ENCODE data around the gene ST8SIA2.

The ST8SIA2 gene, protein sequence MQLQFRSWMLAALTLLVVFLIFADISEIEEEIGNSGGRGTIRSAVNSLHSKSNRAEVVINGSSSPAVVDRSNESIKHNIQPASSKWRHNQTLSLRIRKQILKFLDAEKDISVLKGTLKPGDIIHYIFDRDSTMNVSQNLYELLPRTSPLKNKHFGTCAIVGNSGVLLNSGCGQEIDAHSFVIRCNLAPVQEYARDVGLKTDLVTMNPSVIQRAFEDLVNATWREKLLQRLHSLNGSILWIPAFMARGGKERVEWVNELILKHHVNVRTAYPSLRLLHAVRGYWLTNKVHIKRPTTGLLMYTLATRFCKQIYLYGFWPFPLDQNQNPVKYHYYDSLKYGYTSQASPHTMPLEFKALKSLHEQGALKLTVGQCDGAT

GRCh38 chr15:92393071-92393979, at the start of gene ST8SIA2:
Gene ST8SIA2 (plus strand): TSS chr15:92393881. CDS start chr15:92394065, 184 bp downstream.
- DNase-seq: no peak

DNA sequence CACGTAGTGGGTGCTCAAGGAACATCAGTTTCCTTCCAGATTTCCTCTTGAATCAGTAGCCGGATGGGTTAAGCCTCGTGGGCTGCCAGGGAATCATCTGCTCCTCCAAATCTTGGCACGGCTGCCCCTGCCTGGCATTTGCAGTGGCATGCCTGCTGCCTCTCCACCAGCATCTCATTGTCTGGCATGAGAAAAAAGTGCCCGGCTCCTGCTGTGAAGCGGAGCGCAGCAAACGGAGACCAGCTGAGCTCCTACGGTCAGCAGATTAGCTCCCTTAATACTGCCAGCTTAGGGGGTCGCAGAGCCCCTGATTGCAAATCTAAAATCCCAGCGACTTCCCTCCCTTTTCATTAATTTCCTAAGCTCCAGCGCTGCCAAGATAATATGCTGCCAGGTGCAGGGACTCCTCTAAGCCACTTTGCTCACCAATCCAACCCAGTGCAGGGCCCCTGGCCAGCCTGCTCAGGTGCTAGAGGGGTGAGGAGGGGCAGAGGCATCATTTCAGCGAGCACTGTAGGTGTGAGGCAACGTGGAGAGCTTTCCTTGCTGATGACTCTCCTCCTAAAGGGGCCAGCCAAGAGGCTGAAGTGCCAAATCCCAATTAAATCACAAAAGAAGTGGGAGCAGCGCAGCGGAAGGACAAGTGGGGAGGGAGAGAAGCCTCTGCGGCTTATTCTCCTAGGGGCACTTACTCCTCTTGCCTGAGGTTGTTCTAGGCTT, 49.6 kb upstream of the ST8SIA2 start:
- no peak for DNase-seq

GRCh38 chr15:92346063-92346462, 47.6 kb upstream of the ST8SIA2 start:
- DNase-seq: no peak

- no peak for DNase-seq
These were observed 38.4 kb upstream of the ST8SIA2 start for GRCh38 chr15:92355307-92355706.

- no peak for DNase-seq
These were observed 32.2 kb upstream of the ST8SIA2 start for GRCh38 chr15:92361321-92362000.

GRCh38 chr15:92362001-92362350, 31.7 kb upstream of the ST8SIA2 start:
- no peak for DNase-seq

- no peak for DNase-seq
These were observed 28.6 kb upstream of the ST8SIA2 start for GRCh38 chr15:92365084-92365483.

GRCh38 chr15:92365906-92366305, 27.8 kb upstream of the ST8SIA2 start:
- DNase-seq: no peak

GRCh38 chr15:92366381-92366780, 27.3 kb upstream of the ST8SIA2 start:
- no peak for DNase-seq

- DNase-seq: no peak
These were observed 18.6 kb upstream of the ST8SIA2 start for GRCh38 chr15:92375057-92375456.

DNA sequence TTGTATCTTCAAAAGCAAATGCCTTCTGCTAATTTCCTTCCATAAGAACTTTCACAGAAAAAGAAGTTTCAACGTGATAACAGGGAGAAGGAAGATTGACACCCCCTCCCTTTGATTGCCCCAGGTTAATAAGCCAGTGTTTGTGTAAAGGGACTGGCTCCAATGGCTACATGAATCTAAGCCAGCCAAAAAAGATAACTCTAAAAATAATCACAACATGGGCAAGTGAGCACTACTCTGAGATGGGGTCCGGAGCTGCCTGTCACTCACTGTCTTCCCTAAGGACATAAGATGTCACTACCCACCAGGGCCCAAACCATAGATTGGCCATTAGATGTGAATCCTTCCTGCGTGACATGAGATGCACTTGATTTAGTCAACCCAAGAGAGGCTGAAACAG, 17.6 kb upstream of the ST8SIA2 start:
- DNase-seq: no peak

DNA sequence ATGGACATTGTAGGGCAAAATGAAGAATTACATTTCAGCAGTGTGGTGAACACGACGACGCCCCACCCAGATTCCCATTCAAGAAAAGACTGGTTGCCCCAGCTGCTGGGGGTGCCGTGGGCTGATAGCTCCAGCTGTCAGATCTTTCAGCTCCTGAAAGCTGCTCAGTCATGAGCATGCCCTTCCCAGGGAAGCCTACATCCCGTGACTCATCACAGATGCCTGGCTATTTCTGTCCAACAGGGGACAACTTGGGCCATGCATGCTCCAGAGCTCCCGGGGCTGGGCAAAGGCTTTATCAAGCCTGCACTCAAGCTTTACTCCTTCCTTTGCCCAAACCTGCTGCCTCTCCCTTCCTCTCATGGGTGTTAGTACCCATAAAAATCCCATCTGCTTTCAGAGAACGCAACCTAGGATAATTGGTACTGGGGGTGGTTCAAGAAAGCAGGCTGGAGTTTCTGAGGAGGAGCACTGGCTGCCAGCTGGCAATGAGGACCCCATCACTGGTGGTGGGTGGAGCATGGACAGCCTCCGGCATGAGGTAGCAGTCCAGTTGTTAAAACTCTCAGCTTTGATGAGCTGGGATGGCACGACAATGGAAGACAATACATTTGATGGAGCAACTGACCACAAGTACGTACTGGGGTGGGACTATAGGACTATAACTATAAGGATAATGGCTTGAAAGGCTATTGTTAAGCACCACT, 16.4 kb upstream of the ST8SIA2 start:
- no peak for DNase-seq

DNA sequence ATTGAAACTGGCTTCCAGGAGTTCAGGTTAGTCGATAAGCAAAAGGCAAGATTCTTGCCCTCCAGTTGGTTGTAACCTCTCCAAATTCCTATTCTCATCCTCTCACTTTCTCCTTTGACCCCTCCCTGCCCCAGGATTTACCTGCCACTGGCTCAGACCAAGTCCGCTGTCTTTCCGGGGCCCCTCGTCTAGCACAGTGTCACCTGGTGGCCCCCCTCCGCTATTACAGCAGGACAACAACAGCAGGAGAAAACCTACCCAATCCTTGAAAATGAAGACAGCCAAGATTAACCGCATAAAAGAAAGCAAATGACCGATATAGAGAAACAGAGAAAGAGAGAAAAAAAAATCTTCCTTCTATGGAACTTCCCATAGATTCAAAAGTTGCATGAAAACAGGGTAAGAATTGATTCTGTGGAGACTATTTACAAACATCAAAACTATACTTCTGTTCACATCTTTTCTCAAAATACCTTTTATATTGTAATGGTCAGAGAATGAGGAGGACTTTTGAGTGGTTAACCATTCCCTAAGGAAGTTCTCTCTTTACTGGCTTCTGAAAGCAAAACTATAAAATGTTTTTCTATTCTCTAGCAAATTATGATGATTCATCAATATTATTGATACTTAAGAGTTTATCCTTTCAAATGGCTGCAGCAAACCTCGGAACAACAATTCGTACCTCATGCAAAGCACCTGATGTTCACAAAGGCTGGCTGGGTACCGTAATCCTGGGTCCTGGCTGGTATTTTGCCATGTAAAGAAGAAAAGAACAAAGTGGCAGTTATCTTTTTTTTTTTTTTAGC, 10.0 kb upstream of the ST8SIA2 start:
- DNase-seq: no peak

GRCh38 chr15:92384381-92384780, 9.3 kb upstream of the ST8SIA2 start:
- DNase-seq: no peak

GRCh38 chr15:92385096-92385495, 8.6 kb upstream of the ST8SIA2 start:
- no peak for DNase-seq

- no peak for DNase-seq
These were observed 2.0 kb upstream of the ST8SIA2 start for GRCh38 chr15:92391640-92392039.

DNA sequence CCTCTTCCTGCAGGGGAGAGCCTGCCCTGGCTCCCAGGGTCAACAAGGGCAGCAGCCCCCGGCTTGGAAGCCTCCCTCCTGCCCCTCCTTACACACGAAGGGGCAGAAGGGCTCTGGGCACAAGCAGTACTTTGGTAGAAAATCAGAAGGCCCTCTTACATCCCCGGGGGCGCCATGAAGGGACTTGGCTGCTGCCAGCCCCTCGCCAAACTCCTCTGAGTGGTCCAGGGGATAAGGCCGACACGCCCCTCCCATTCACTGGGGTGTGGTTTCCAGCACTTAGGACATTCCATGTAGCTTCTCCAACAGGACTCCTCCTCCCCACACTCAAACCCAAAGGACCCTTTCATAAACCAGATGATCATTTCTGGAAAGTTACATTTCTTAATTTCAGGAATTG, 1.2 kb upstream of the ST8SIA2 start:
- DNase-seq: no peak

- DNase-seq: no peak
These were observed 263 bp downstream of the ST8SIA2 start for GRCh38 chr15:92393980-92394308.

DNA sequence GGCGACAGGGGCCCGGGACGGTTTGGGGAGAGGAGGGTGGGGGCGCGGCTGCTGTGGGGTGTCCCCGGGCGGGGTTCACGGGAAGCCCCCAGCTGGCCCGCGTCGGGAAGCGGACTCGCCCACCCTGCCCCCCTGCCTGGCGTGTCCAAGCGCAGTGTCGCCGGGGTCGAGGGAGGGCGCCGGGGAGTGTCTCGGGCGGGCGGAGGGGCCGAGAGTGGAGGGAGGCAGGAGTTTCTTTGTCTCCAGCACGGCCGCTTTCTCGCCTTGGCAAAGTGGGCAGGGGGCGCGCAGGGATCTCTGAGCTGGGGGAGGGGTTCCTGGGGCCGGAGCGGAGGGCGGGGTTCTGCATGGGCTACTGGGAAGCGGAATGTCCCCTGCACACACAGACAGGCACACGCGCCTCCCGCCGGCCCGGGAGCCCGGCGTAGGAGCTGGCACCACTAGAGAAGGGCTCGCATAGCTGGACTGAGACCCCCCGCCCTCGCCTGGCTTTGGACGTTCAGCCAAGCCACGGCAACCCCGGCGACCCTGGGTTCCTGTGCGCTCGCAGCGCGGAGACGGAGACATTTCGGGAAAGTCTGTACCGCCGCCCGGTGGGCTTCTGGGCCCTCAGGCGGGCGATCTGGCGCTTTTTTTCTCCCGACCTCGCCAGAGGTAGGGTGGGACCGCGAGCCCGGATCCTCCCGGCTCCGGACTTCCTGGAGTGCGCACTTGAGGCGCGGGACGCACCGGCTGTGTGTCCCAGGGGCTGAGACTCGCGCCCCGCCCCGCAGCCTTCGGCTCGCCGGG, 822 bp downstream of the ST8SIA2 start:
- no peak for DNase-seq

DNA sequence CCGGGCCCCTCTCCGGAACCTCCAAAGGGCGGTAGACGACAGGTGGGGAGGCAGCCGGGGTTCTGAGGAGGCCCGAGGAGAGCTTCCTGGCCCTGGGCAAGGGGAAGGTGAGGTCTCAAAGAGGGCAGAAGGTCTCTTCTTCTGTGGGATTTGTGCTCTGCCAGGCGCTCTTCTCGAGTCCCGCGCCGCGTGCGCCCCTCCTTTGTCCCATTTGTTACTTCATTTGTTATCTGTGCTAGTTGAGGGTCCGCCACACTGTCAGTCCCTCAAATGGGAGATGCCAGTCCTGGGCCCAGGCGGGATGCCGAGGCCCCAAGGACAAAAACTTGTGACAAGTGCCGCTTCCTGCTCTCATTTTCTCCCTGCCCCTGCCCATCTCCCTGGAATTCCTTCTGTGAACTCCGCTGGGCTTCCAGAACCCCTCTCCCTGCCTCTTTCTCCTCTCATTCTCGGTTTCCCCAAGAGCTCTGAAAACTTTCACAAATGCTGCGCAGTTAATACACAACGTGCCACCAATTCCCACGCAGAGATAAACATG, 1.5 kb downstream of the ST8SIA2 start:
- no peak for DNase-seq
